SU-DHL-6 (cell line): Measurements from ENCODE around the gene PHF11.
A peak's percentile ranks its signal among the peaks of the same experiment; 100 is the strongest.

Experiments used
- H2AFZ ChIP-seq: fragments of 200-600 bp; sonication (generic); 2 replicates; pipeline ENCODE4 v1.6.1; 2014; ENCODE audit warnings: low read depth, mild to moderate bottlenecking, moderate library complexity, mixed read lengths, antibody characterized with exemption, low read length; ENCODE audit not compliant: severe bottlenecking
- H3F3A ChIP-seq: fragments of 200-600 bp; shearing (Covaris generic); 2 replicates; pipeline ENCODE4 v1.6.0; 2016; ENCODE audit warnings: antibody characterized with exemption, mild to moderate bottlenecking; ENCODE audit not compliant: insufficient read depth
- H3K27ac ChIP-seq: fragments of 200-600 bp; sonication (generic); 2 replicates; pipeline ENCODE4 v1.5.1; 2016; ENCODE audit warnings: low read depth, mild to moderate bottlenecking, low read length, moderate library complexity, mixed read lengths
- H3K27me3 ChIP-seq: fragments of 200-600 bp; sonication (generic), shearing (Covaris generic); 2 replicates; pipeline ENCODE4 v1.6.0; 2014; ENCODE audit warnings: mild to moderate bottlenecking, low read length
- H3K36me3 ChIP-seq: fragments of 200-600 bp; sonication (generic); 2 replicates; pipeline ENCODE4 v1.6.1; 2014; ENCODE audit warnings: mild to moderate bottlenecking, low read length, mixed read lengths
- H3K4me2 ChIP-seq: fragments of 300-600, 200-600 bp; shearing (Covaris generic), sonication (generic); 2 replicates; pipeline ENCODE4 v1.6.0; 2014; ENCODE audit warnings: low read length, low read depth, mild to moderate bottlenecking; ENCODE audit not compliant: poor library complexity, severe bottlenecking
- H3K4me3 ChIP-seq: fragments of 200-600 bp; sonication (generic); 2 replicates; pipeline ENCODE4 v1.5.1; 2014; ENCODE audit warnings: antibody characterized with exemption, low read length, mild to moderate bottlenecking, mixed read lengths; ENCODE audit not compliant: insufficient read depth, poor library complexity, severe bottlenecking
- H3K79me2 ChIP-seq: fragments of 200-600 bp; sonication (generic); 2 replicates; pipeline ENCODE4 v1.6.1; 2014; ENCODE audit warnings: mild to moderate bottlenecking, low read length, moderate library complexity; ENCODE audit not compliant: insufficient read depth
- H3K9ac ChIP-seq: fragments of 200-600 bp; sonication (generic); 2 replicates; pipeline ENCODE4 v1.7.0; 2014; ENCODE audit warnings: mild to moderate bottlenecking, low read length
- H3K9me2 ChIP-seq: fragments of 200-600 bp; sonication (generic); replicated peaks from 2 replicates; pipeline ENCODE4 v1.6.1; 2014; ENCODE audit warnings: low read length; ENCODE audit not compliant: insufficient read depth
- H3K9me3 ChIP-seq: fragments of 200-600 bp; sonication (generic); 2 replicates; pipeline ENCODE4 v1.6.1; 2014; ENCODE audit warnings: low read length, mixed read lengths; ENCODE audit not compliant: insufficient read depth
- H4K20me1 ChIP-seq: fragments of 200-600 bp; sonication (generic); 2 replicates; pipeline ENCODE4 v1.6.1; 2014; ENCODE audit warnings: low read depth, mild to moderate bottlenecking, antibody characterized with exemption, low read length, moderate library complexity, mixed read lengths
- CTCF ChIP-seq: fragments of 200-600 bp; sonication (generic); IDR thresholded peaks from one replicate; pipeline ENCODE4 v1.5.1; 2017; ENCODE audit warnings: antibody characterized with exemption, mild to moderate bottlenecking, low read length, moderate library complexity; ENCODE audit not compliant: insufficient read depth, poor library complexity, severe bottlenecking
- EZH2phosphoT487 ChIP-seq: fragments of 200-600 bp; sonication (generic), shearing (Covaris generic); conservative IDR thresholded peaks from 2 replicates; pipeline ENCODE4 v1.6.1; 2018; ENCODE audit warnings: mild to moderate bottlenecking, antibody characterized with exemption, low read length, moderate library complexity, mixed read lengths

PHF11 gene

GRCh38 chr13:49530457-49530856 lies 34.7 kb downstream of the PHF11 start:
- H3K4me3 ChIP-seq: no peak overlapping the region
- TF ChIP-seq CTCF (no peak), EZH2phosphoT487 (no peak)
- no peaks in the 10 kb centered on the region for H3K79me2 ChIP-seq
- no peaks in the 10 kb centered on the region for H3K9me2 ChIP-seq
- no peak overlapping the region for H3K9ac ChIP-seq
- H3K4me2 ChIP-seq: peak overlapping the region; percentile 10
- no peaks in the 10 kb centered on the region for H4K20me1 ChIP-seq
- no peaks in the 10 kb centered on the region for H3K9me3 ChIP-seq
- peak overlapping the region; percentile 13; the same call in 1 of the 2 replicates for H3K27ac ChIP-seq
- H3K27me3 ChIP-seq: no peaks in the 10 kb centered on the region
- H2AFZ ChIP-seq: no peak overlapping the region
- 0 out of 2 replicates have a peak, but pooled peaks cover 7% of the 10 kb centered on the region for H3F3A ChIP-seq
- H3K36me3 ChIP-seq: peaks cover 3% of the 10 kb centered on the region; the same call in 1 of the 2 replicates

- peaks cover 3% of the 10 kb centered on the region; the same call in 1 of the 2 replicates for H3K36me3 ChIP-seq
- no peak overlapping the region for H3K4me3 ChIP-seq
- no peaks in the 10 kb centered on the region for H3K9me2 ChIP-seq
- no peak overlapping the region for H3K4me2 ChIP-seq
- no peaks in the 10 kb centered on the region for H3K27me3 ChIP-seq
- H3K9me3 ChIP-seq: no peaks in the 10 kb centered on the region
- H2AFZ ChIP-seq: no peak overlapping the region
- H4K20me1 ChIP-seq: no peaks in the 10 kb centered on the region
- TF ChIP-seq EZH2phosphoT487: no peak
- no peak for TF ChIP-seq CTCF
- H3F3A ChIP-seq: 0 out of 2 replicates have a peak, but pooled peaks cover 7% of the 10 kb centered on the region
- H3K9ac ChIP-seq: no peak overlapping the region
- no peaks in the 10 kb centered on the region for H3K79me2 ChIP-seq
- no peak overlapping the region for H3K27ac ChIP-seq
These were observed 36.8 kb downstream of the PHF11 start for GRCh38 chr13:49532593-49532992.

GRCh38 chr13:49533011-49533410 lies 37.3 kb downstream of the PHF11 start:
- Histone ChIP-seq H3K27ac (no peak overlapping the region), H4K20me1 (no peaks in the 10 kb centered on the region), H3K4me3 (no peak overlapping the region), H2AFZ (no peak overlapping the region), H3K4me2 (no peak overlapping the region), H3K9me3 (no peaks in the 10 kb centered on the region), H3K79me2 (no peaks in the 10 kb centered on the region), H3F3A (0 out of 2 replicates have a peak, but pooled peaks cover 7% of the 10 kb centered on the region), H3K36me3 (peaks cover 3% of the 10 kb centered on the region; the same call in 1 of the 2 replicates), H3K9me2 (no peaks in the 10 kb centered on the region), H3K27me3 (no peaks in the 10 kb centered on the region), H3K9ac (no peak overlapping the region)
- TF ChIP-seq CTCF (no peak), EZH2phosphoT487 (no peak)
